ENCODE data around the gene SERPINB13.
"Not testable (repeated sequence)": the region's sequence is repeated elsewhere in the genome, so short reads cannot be mapped to it uniquely, and the experiment has no call there.

SERPINB13 gene

DNA sequence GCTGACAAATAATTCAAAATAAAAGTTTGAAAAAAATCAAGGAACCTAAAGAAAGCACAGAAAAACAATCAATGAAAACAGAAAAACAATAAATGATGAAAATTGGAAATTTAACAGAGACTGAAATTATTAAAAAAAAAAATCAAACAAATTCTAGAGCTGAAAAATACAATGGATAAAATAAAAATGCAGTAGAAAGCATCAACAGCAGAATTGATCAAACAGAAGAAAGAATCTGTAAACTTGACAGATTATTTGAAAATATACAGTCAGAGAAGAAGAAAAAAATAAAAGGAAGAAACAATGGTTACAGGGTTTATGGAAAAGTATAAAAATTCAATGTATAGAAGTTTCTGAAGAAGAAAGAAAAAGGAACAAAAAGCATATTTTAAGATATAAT is 40.7 kb downstream of the SERPINB13 start:
- Histone ChIP-seq H3K79me2 (ENCODE audit: insufficient read depth, low read length) (no peaks in the 10 kb centered on the region), H3K9me2 (replicated peaks; ENCODE audit: low read depth, low read length) (no peaks in the 10 kb centered on the region), H2AFZ (ENCODE audit: low read length) (no peak overlapping the region), H3K4me1 (ENCODE audit: insufficient read depth, low read length, poor library complexity, severe bottlenecking) (no peaks in the 10 kb centered on the region), H4K20me1 (ENCODE audit: insufficient read depth, low read length, poor library complexity, severe bottlenecking) (no peaks in the 10 kb centered on the region), H3K36me3 (ENCODE audit: insufficient read depth, low read length) (no peaks in the 10 kb centered on the region), H3K27me3 (ENCODE audit: insufficient read depth, low read length, poor library complexity, severe bottlenecking) (no peaks in the 10 kb centered on the region), H3K4me2 (ENCODE audit: low read depth, low read length, poor library complexity, severe bottlenecking) (no peak overlapping the region), H3K9ac (ENCODE audit: low read depth, low read length, poor library complexity, severe bottlenecking) (no peak overlapping the region), H3K4me3 (ENCODE audit: low read length, poor library complexity, severe bottlenecking) (no peak overlapping the region), H3K9me3 (ENCODE audit: insufficient read depth, low read depth, low read length) (peaks cover 8% of the 10 kb centered on the region; the same call in 1 of the 2 replicates), H3F3A (ENCODE audit: low read depth) (no peaks in the 10 kb centered on the region)
- TF ChIP-seq, protein P1, sequence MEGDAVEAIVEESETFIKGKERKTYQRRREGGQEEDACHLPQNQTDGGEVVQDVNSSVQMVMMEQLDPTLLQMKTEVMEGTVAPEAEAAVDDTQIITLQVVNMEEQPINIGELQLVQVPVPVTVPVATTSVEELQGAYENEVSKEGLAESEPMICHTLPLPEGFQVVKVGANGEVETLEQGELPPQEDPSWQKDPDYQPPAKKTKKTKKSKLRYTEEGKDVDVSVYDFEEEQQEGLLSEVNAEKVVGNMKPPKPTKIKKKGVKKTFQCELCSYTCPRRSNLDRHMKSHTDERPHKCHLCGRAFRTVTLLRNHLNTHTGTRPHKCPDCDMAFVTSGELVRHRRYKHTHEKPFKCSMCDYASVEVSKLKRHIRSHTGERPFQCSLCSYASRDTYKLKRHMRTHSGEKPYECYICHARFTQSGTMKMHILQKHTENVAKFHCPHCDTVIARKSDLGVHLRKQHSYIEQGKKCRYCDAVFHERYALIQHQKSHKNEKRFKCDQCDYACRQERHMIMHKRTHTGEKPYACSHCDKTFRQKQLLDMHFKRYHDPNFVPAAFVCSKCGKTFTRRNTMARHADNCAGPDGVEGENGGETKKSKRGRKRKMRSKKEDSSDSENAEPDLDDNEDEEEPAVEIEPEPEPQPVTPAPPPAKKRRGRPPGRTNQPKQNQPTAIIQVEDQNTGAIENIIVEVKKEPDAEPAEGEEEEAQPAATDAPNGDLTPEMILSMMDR (conservative IDR thresholded peaks at IDR 0.05; ENCODE audit: low read length): no peak
- no peak for TF ChIP-seq EZH2phosphoT487 (IDR thresholded peaks at IDR 0.05; ENCODE audit: borderline replicate concordance)

DNA sequence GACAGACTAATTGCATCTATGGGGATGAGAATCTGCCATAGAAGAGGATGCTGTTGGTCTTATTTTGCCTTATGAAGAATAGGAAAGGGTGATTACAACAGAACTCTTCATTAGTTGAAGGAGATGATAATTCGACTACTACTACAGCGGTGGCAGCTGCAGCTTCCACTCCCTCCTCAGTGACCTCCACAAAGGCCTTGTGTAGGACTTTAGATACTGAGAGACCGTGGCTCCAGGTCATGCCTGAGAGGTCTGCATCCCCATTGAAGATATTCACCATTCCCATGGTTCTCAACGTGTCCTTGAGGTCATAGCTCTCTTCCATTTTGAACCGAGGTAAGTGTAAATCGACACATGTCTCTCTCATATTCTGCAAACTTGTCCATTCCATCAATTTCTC is 50.6 kb downstream of the SERPINB13 start:
- H2AFZ ChIP-seq (ENCODE audit: low read length): no peak overlapping the region
- H3K79me2 ChIP-seq (ENCODE audit: insufficient read depth, low read length): no peaks in the 10 kb centered on the region
- no peaks in the 10 kb centered on the region for H3K36me3 ChIP-seq (ENCODE audit: insufficient read depth, low read length)
- no peaks in the 10 kb centered on the region for H4K20me1 ChIP-seq (ENCODE audit: insufficient read depth, low read length, poor library complexity, severe bottlenecking)
- no peaks in the 10 kb centered on the region for H3K4me1 ChIP-seq (ENCODE audit: insufficient read depth, low read length, poor library complexity, severe bottlenecking)
- no peaks in the 10 kb centered on the region for H3F3A ChIP-seq (ENCODE audit: low read depth)
- no peak overlapping the region for H3K4me2 ChIP-seq (ENCODE audit: low read depth, low read length, poor library complexity, severe bottlenecking)
- no peak overlapping the region for H3K4me3 ChIP-seq (ENCODE audit: low read length, poor library complexity, severe bottlenecking)
- H3K9me3 ChIP-seq (ENCODE audit: insufficient read depth, low read depth, low read length): no peaks in the 10 kb centered on the region
- TF ChIP-seq, protein P1 (conservative IDR thresholded peaks at IDR 0.05; ENCODE audit: low read length): no peak
- 0 out of 2 replicates have a peak, but pooled peaks cover 3% of the 10 kb centered on the region for H3K9me2 ChIP-seq (replicated peaks; ENCODE audit: low read depth, low read length)
- H3K9ac ChIP-seq (ENCODE audit: low read depth, low read length, poor library complexity, severe bottlenecking): no peak overlapping the region
- no peaks in the 10 kb centered on the region for H3K27me3 ChIP-seq (ENCODE audit: insufficient read depth, low read length, poor library complexity, severe bottlenecking)

DNA sequence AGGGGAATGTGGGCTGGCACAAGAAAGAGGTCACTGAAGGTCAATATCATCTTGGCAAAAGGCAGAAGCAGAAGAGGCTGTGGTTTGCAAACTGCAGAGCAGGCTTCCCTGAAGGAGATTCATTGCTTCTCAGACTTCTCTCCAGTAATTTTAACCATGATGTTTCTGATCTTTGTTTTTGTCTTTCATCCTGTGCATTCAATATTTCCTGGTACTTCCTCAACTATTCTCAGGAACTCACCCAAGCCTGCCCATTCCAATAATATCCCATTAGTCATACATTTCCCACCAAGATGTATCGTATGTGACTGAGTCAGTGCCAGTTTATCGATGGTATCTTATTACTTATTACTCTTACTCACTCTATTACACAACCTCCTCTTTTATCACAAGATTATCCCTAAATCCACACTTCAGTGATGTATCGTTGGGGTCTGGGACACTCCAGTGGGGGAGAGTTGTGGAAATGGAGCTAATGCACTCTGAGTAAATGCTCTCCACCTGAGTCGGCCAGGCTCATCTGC is 54.1 kb downstream of the SERPINB13 start:
- not testable (repeated sequence) for H3K9me3 ChIP-seq (ENCODE audit: insufficient read depth, low read depth, low read length); H3K4me1 ChIP-seq (ENCODE audit: insufficient read depth, low read length, poor library complexity, severe bottlenecking); H3K4me3 ChIP-seq (ENCODE audit: low read length, poor library complexity, severe bottlenecking); H3K9ac ChIP-seq (ENCODE audit: low read depth, low read length, poor library complexity, severe bottlenecking); H3F3A ChIP-seq (ENCODE audit: low read depth); H3K9me2 ChIP-seq (replicated peaks; ENCODE audit: low read depth, low read length); H3K36me3 ChIP-seq (ENCODE audit: insufficient read depth, low read length); H3K4me2 ChIP-seq (ENCODE audit: low read depth, low read length, poor library complexity, severe bottlenecking); H2AFZ ChIP-seq (ENCODE audit: low read length); H4K20me1 ChIP-seq (ENCODE audit: insufficient read depth, low read length, poor library complexity, severe bottlenecking); H3K79me2 ChIP-seq (ENCODE audit: insufficient read depth, low read length); H3K27me3 ChIP-seq (ENCODE audit: insufficient read depth, low read length, poor library complexity, severe bottlenecking)

DNA sequence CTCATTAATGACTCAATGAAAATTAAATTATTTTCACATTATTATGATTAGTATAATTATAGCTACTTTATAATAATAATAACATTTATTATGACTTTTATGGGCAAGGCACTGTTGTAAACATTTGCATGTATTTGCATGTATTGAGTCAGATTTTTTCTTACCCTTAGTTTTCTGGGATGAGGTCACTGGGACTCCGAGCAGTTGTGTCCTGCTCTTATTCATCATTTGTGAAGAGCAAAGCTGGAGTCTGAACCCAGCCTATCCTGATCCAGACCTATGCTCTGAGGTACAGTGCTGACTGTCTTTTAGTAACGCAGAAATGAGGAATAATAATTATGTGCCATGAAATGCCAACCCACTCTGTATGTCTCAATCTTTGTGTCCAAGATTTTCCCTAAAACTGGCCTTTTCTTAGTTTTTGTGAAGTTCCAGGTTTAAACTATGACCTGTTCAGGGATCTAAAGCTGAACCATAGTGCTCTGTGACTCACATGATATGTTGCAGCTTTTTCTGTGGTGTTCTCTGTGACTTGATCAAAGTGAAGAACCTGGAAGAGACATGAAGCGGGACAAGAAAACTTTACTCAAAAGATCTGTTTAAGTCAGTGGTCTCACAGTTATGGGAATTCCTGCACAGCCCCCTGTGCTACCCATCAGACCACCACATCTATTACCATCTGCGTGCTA is 55.7 kb downstream of the SERPINB13 start:
- not testable (repeated sequence) for H3K9ac ChIP-seq (ENCODE audit: low read depth, low read length, poor library complexity, severe bottlenecking); H3K36me3 ChIP-seq (ENCODE audit: insufficient read depth, low read length); H3F3A ChIP-seq (ENCODE audit: low read depth); H3K9me3 ChIP-seq (ENCODE audit: insufficient read depth, low read depth, low read length); H3K27me3 ChIP-seq (ENCODE audit: insufficient read depth, low read length, poor library complexity, severe bottlenecking); H3K9me2 ChIP-seq (replicated peaks; ENCODE audit: low read depth, low read length); H3K79me2 ChIP-seq (ENCODE audit: insufficient read depth, low read length); H2AFZ ChIP-seq (ENCODE audit: low read length); H4K20me1 ChIP-seq (ENCODE audit: insufficient read depth, low read length, poor library complexity, severe bottlenecking); H3K4me2 ChIP-seq (ENCODE audit: low read depth, low read length, poor library complexity, severe bottlenecking); H3K4me1 ChIP-seq (ENCODE audit: insufficient read depth, low read length, poor library complexity, severe bottlenecking); H3K4me3 ChIP-seq (ENCODE audit: low read length, poor library complexity, severe bottlenecking)

DNA sequence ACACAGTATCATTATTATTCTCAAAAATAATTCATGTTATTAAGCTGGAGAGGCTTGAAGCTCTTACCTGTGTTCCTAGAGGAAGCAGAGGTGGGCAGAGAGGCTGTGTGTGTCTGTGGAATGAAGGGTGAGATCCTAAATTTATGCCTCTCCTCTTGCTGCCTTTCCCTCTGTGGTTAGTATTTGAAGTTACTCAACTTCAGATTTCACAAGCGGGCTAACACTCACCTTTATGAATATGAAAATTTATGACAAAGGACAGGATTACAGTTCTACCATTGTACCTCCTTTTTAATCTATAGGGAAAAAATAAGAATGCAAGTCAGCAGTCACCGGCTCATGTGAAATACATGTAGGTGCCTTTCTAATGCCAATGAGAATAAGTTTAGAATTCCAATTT is 57.0 kb downstream of the SERPINB13 start, which contains the start of gene SERPINB4:
TSS of gene SERPINB4 (minus strand) at position 115 of the 400 bp plus-strand sequence. CDS start 679 bp downstream, outside the sequence.
- H3K36me3 ChIP-seq (ENCODE audit: insufficient read depth, low read length); H3K4me1 ChIP-seq (ENCODE audit: insufficient read depth, low read length, poor library complexity, severe bottlenecking); H2AFZ ChIP-seq (ENCODE audit: low read length); H3K79me2 ChIP-seq (ENCODE audit: insufficient read depth, low read length); H3K9me2 ChIP-seq (replicated peaks; ENCODE audit: low read depth, low read length); H3K9me3 ChIP-seq (ENCODE audit: insufficient read depth, low read depth, low read length); H3K4me3 ChIP-seq (ENCODE audit: low read length, poor library complexity, severe bottlenecking); H3K4me2 ChIP-seq (ENCODE audit: low read depth, low read length, poor library complexity, severe bottlenecking); H3K9ac ChIP-seq (ENCODE audit: low read depth, low read length, poor library complexity, severe bottlenecking); H4K20me1 ChIP-seq (ENCODE audit: insufficient read depth, low read length, poor library complexity, severe bottlenecking); H3F3A ChIP-seq (ENCODE audit: low read depth); H3K27me3 ChIP-seq (ENCODE audit: insufficient read depth, low read length, poor library complexity, severe bottlenecking): not testable (repeated sequence)

DNA sequence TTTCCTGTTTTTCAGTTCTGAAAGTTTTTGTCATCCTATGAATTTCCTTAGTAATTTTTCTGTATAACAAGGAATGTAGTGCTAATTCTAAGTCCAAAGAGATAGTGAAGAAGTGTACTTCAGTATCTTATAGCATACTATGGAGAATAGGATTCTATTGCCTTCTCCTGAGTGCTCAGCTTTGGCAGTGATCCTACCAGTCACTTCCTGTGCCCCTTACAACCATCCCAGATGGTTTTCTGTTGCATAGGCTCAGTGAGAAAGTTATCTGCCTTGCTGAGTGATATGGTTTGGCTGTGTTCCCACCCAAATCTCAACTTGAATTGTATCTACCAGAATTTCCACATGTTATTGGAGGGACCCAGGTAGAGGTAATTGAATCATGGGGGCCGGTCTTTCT is 57.6 kb downstream of the SERPINB13 start:
- H3K9me3 ChIP-seq (ENCODE audit: insufficient read depth, low read depth, low read length); H3F3A ChIP-seq (ENCODE audit: low read depth); H2AFZ ChIP-seq (ENCODE audit: low read length); H3K36me3 ChIP-seq (ENCODE audit: insufficient read depth, low read length); H3K4me3 ChIP-seq (ENCODE audit: low read length, poor library complexity, severe bottlenecking); H3K4me2 ChIP-seq (ENCODE audit: low read depth, low read length, poor library complexity, severe bottlenecking); H3K4me1 ChIP-seq (ENCODE audit: insufficient read depth, low read length, poor library complexity, severe bottlenecking); H4K20me1 ChIP-seq (ENCODE audit: insufficient read depth, low read length, poor library complexity, severe bottlenecking); H3K79me2 ChIP-seq (ENCODE audit: insufficient read depth, low read length); H3K9me2 ChIP-seq (replicated peaks; ENCODE audit: low read depth, low read length); H3K9ac ChIP-seq (ENCODE audit: low read depth, low read length, poor library complexity, severe bottlenecking); H3K27me3 ChIP-seq (ENCODE audit: insufficient read depth, low read length, poor library complexity, severe bottlenecking): not testable (repeated sequence)

All from Loucy (cell line).